ENCODE measurements around the gene LGALS9. TPM values are rescaled to one million over a fixed set of nuclear protein-coding genes. Genes with fewer than 3 reads are reported as not detected.

LGALS9 gene
- total and polyA plus RNA-seq, 9 of the 15 experiments (the other 6 are each of a cell fraction or from before 2014, with no cell fraction given), result 0.45 to 6.9 (median 2.8) TPM

GRCh38 chr17:27625856-27626255 is 5.1 kb upstream of the LGALS9 start:
- DNase-seq (ENCODE audit: extremely low read depth in 1 of 4, low spot score in 3 of 4) (no peak), ATAC-seq (no peak), FAIRE-seq (no peak)
- intact Hi-C loops (cut with micrococcal nuclease) (no loop called here), in situ Hi-C loops (cut with MboI) (no loop called here)
- no peaks in the 10 kb centered on the region for H3K9me3 ChIP-seq (replicated peaks; ENCODE audit: control insufficient read depth, insufficient read depth, low read depth, low read length)
- ChIA-PET CTCF (ENCODE audit: low intra/inter-chr PET ratio) (no interaction called here), POLR2A (interaction anchor here (0.9 to 1.3 kb wide), 3 partner anchors 16 to 331 kb away, joined by 3 to 5 read pairs (median 3); no protein-coding TSS in a partner anchor)
- H3K4me3 ChIP-seq, result no peak overlapping the region
- H3K27ac ChIP-seq (ENCODE audit: extremely low read depth, low read depth, low read length), result no peak overlapping the region
- no peak overlapping the region for H3K9ac ChIP-seq (ENCODE audit: insufficient read depth in 1 of 2, low read depth in 2 of 2, low read length in 2 of 2)
- no peaks in the 10 kb centered on the region for H3K27me3 ChIP-seq (ENCODE audit: control insufficient read depth in 2 of 2, insufficient read depth in 2 of 2, low read length in 2 of 2)
- no peaks in the 10 kb centered on the region for H3K4me1 ChIP-seq (replicated peaks in 1 of 2; ENCODE audit: control insufficient read depth in 2 of 2, insufficient read depth in 2 of 2, low read length in 2 of 2)
- no peak overlapping the region for H3K4me2 ChIP-seq (ENCODE audit: insufficient read depth, low read length)
- no peaks in the 10 kb centered on the region; the same call in 1 of the 2 replicates for H4K20me1 ChIP-seq (replicated peaks; ENCODE audit: control insufficient read depth, insufficient read depth, low read length)
- no peaks in the 10 kb centered on the region for H3K79me2 ChIP-seq (ENCODE audit: control insufficient read depth, insufficient read depth, low read length)
- peaks cover 52% of the 10 kb centered on the region; the same call in 2 of the 3 replicates for H3K36me3 ChIP-seq (ENCODE audit: control insufficient read depth, insufficient read depth, low read length)
- H2AFZ ChIP-seq (ENCODE audit: low read depth, low read length), result no peak overlapping the region
- no peaks in the 10 kb centered on the region for H3K9me1 ChIP-seq (ENCODE audit: control insufficient read depth, insufficient read depth, low read length)
- 82% methylated on average over 5 of the region's 5 CpGs for WGBS (ENCODE audit: insufficient coverage, low coverage, missing lambda C conversion rate)
- no peak for TF ChIP-seq DNMT1 (IDR thresholded peaks at IDR 0.05)
- no peak for TF ChIP-seq PTRF (tag; IDR thresholded peaks at IDR 0.05)
- TF ChIP-seq RAD21 (CRISPR knock-in tag; conservative IDR thresholded peaks at IDR 0.05 in 1 of 2, IDR thresholded peaks at IDR 0.05 in 1 of 2), result no peak
- TF ChIP-seq, protein P1, sequence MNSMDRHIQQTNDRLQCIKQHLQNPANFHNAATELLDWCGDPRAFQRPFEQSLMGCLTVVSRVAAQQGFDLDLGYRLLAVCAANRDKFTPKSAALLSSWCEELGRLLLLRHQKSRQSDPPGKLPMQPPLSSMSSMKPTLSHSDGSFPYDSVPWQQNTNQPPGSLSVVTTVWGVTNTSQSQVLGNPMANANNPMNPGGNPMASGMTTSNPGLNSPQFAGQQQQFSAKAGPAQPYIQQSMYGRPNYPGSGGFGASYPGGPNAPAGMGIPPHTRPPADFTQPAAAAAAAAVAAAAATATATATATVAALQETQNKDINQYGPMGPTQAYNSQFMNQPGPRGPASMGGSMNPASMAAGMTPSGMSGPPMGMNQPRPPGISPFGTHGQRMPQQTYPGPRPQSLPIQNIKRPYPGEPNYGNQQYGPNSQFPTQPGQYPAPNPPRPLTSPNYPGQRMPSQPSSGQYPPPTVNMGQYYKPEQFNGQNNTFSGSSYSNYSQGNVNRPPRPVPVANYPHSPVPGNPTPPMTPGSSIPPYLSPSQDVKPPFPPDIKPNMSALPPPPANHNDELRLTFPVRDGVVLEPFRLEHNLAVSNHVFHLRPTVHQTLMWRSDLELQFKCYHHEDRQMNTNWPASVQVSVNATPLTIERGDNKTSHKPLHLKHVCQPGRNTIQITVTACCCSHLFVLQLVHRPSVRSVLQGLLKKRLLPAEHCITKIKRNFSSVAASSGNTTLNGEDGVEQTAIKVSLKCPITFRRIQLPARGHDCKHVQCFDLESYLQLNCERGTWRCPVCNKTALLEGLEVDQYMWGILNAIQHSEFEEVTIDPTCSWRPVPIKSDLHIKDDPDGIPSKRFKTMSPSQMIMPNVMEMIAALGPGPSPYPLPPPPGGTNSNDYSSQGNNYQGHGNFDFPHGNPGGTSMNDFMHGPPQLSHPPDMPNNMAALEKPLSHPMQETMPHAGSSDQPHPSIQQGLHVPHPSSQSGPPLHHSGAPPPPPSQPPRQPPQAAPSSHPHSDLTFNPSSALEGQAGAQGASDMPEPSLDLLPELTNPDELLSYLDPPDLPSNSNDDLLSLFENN (IDR thresholded peaks at IDR 0.05; ENCODE audit: low read depth in 2 of 2, low read length in 2 of 2), result no peak
- TF ChIP-seq ZNF174 (CRISPR knock-in tag; IDR thresholded peaks at IDR 0.05), result no peak
- TF ChIP-seq SMAD2 (IDR thresholded peaks at IDR 0.05; ENCODE audit: low read depth, low read length), result no peak
- no peak for TF ChIP-seq TSC22D4 (tag; IDR thresholded peaks at IDR 0.05)
- TF ChIP-seq CHCHD3 (CRISPR knock-in tag; IDR thresholded peaks at IDR 0.05), result no peak
- no peak for TF ChIP-seq RBM14 (IDR thresholded peaks at IDR 0.05; ENCODE audit: borderline replicate concordance, insufficient read depth, low read depth, low read length)
- no peak for TF ChIP-seq TEAD1 (CRISPR knock-in tag; IDR thresholded peaks at IDR 0.05)
- TF ChIP-seq CREM (IDR thresholded peaks at IDR 0.05; ENCODE audit: low read depth), result no peak
- no TSS peak for BruUV-seq (replicated peaks)
